Activated T-helper 1 cell treated with anti-CD3 and anti-CD28 coated beads, Interleukin-2, amount 50 U/mL, for 16 hours (primary cell): ENCODE measurements around the gene C1orf174.
A peak's percentile ranks its signal among the peaks of the same experiment; 100 is the strongest.

ENCODE experiments used
- DNase-seq, 2 donors: peaks; one replicate each; pipeline ENCODE4 v3.0.0-alpha.2; 2020; ENCODE audit warnings: low read depth in 1 of 2, low spot score in 1 of 2

Gene C1orf174

GRCh38 chr1:3900150-3900968 lies at the start of gene C1orf174:
Gene C1orf174 (minus strand): TSS chr1:3900272. CDS start chr1:3900186, 86 bp downstream.
- DNase-seq: peak; percentile 84 to 87

- DNase-seq: no peak
These were observed 48.3 kb upstream of the C1orf174 start for GRCh38 chr1:3948344-3948743.

GRCh38 chr1:3945916-3946840 lies 46.1 kb upstream of the C1orf174 start:
- DNase-seq: no peak

GRCh38 chr1:3945222-3945621 lies 45.1 kb upstream of the C1orf174 start:
- DNase-seq: no peak

DNA sequence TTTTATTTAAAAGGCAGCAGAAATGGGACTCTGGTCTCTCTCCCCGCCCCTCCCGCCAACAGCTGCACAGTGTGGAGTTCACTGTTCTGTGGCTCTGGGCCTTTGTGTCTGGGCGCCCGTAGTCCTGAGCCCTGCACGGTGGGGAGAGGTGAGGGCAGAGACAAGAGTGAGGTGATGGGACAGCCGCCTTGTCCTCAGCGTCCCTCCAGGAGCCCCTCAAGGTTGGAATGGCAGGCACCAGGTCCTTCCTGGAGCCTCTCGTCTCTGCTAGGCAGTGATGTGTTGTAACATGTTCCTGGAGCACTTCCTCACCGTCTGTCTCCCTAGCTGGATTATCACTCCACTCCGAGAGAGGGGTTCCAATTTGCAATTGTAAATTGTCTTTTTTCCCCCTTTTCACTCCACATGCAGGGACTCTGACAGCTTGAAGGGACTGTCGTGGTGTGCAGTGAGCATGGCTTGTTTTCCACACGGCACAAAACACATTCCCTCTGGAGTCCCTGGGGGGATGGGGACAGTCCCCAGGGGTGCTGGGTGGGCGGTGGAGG lies 44.6 kb upstream of the C1orf174 start:
- no peak for DNase-seq

GRCh38 chr1:3943806-3944577 lies 43.9 kb upstream of the C1orf174 start:
- no peak for DNase-seq

DNA sequence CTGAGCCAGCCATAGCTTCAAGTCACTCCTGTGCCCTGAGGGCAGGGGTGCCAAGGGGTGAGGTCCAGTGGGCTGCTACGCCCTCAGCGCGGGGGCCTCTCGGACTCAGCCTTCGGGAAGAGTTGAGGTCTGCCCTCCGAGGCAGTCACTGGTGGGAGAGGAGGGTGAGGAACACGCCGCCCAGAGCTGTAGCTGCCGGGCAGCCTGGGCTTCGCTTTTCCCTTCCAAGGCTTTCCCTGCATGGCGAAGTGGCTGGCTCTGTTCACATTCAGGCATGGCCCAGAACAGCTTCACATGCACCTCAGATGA lies 43.0 kb upstream of the C1orf174 start:
- DNase-seq: no peak

DNA sequence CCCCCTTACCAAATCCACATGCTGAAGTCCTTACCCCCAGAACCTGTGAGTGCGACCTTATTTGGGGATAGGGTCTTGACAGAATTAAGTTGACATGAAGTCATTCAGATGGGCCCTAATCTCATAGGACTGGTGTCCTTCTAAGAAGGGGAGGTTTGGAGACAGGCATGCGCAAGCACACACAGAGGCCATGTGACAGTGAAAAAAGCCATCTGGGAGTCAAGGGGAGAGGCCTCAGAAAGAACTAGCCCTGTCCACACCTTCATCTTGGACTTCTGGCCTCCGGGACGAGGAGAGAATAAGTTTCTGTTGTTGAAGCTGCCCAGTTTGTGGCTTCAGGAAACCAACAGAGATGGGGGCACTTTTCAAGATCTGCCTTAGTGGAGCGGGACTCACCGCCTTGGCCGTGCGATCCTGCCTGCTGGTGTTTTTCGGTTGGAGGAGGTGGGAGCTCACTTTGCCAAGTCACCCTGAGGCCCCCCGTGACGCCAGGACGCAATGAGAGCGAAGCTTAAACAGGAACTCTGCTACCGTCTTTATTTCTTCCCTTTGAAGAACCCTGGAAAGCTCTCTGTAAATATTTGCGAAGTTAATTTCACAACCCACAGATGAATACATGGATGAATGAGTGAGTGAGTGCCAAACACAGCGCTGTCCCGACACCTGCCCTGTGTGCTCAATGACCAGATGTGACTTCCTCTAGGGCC lies 42.5 kb upstream of the C1orf174 start:
- no peak for DNase-seq

DNA sequence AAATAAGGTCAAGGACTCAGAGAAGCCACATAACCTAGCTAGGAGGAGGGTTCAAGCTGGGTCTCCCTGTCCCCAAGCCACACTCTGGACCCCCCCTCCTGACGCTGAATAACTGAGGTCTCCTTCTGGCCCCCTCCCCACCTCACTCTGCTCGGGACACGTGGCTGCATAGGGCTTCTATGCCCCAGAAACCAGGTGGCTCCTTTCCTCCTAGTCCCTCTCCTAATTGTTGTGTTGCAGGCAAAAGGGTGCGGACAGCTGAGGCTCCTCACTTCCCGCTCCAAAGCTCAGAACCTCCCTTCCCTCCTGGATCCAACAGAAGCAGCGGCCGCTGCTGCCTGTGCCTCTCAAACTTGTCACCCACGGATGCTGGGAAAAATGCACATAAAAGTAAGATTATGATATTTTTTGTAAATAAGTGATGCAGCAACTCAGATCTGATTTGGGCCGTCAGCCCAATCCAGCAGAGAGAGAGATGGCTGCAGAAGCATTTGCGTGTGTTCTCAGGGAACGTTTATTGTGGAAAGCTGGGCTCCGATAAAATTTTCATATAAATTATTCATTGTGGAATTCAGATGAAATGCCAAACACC lies 40.8 kb upstream of the C1orf174 start:
- no peak for DNase-seq

GRCh38 chr1:3940081-3940753 lies 40.1 kb upstream of the C1orf174 start:
- DNase-seq: no peak

GRCh38 chr1:3939242-3940080 lies 39.4 kb upstream of the C1orf174 start:
- no peak for DNase-seq

- DNase-seq: no peak
These were observed 32.3 kb upstream of the C1orf174 start for GRCh38 chr1:3932156-3932919.

GRCh38 chr1:3931007-3931912 lies 31.2 kb upstream of the C1orf174 start:
- DNase-seq: no peak

- no peak for DNase-seq
These were observed 30.4 kb upstream of the C1orf174 start for GRCh38 chr1:3930301-3931006.

DNA sequence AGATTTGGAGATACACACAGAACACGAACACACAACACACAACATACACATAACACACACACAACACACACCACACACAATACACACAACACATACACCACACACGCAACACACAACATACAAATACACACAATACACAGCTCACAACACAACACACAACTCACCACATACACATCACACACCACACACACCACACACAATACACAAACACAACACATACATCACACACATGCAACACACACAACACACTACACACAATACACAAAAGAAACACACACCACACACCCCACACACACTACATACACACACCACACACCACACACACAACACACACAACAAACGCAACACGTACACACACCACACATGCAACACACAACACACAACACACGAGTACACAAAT lies 29.1 kb upstream of the C1orf174 start:
- no peak for DNase-seq

DNA sequence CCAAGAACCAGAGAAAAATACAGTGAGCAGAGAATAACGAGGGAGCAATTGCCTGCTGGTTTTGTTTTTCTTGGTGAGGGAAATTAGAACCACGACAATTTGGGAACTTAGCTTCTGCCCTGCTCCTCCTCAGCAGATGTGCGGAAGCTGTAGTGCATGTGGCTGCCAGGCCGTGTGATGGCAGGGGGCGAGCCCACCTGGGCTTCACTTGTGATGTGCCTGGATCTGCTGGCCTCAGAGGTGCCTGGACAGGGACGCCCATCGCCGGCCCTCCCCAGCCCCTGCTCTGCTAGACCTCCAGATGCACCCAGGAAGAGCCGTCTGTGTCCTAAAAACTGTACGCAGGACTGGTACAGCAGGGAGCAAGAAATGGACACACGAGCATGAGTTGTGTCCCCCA lies 28.5 kb upstream of the C1orf174 start:
- no peak for DNase-seq
